ENCODE results near the gene ADAMTS9.

The ADAMTS9 gene

DNA sequence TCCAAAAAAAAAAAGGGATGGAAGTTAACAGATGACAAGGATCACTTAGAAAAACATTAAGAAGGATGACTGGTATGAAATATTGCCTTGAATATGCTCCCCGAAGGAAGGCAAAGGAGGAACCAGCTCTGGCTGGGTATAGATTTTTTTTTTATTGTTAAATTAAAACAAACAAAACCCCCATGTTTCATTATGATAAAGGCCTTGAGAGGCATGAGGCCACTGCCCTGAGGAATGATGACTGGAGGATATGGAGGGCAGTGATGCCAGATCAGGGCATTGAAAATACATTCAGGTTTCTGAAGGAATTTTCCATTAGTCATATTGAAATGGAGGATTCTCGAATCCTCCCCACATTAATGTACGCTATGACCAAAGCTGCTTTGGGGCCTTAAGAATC is 120.9 kb downstream of the ADAMTS9 start:
- H3K36me3 ChIP-seq (replicated peaks), result no peaks in the 10 kb centered on the region
- in situ Hi-C loops (cut with HindIII; ENCODE audit: low pct_ligation_motif_present, low sequenced_read_pairs), result no loop called here
- H3K27ac ChIP-seq, result no peak overlapping the region
- TF ChIP-seq CTCF (IDR thresholded peaks at IDR 0.05; ENCODE audit: low read depth, low read length, missing control alignments), result no peak
- no peak overlapping the region for H3K4me3 ChIP-seq (ENCODE audit: low read depth, low read length)
- DNase-seq, result no peak
- no peaks in the 10 kb centered on the region for H3K27me3 ChIP-seq (replicated peaks)

DNA sequence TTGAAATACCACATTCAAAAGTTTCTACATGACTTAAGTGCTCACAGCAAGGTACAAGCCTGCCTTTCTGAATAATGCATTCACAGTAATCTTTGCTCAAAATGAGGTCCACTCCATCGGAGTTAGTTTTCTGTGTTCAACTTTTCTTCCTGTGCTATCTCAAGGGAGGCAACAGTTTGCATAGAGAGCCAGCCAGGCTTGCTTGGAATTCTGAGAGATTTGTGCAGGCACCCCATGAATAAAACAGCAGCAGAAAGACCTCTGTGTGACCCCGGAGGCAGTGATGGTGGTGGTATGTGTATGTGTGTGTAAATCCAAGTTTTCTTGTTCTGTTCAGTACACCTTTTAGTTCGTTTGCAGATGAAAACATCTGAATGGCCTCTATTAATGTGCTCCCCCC is 124.0 kb downstream of the ADAMTS9 start:
- no peak for DNase-seq
- Histone ChIP-seq H3K36me3 (replicated peaks) (no peaks in the 10 kb centered on the region), H3K27me3 (replicated peaks) (no peaks in the 10 kb centered on the region), H3K27ac (no peak overlapping the region), H3K4me3 (ENCODE audit: low read depth, low read length) (no peak overlapping the region)
- in situ Hi-C loops (cut with HindIII; ENCODE audit: low pct_ligation_motif_present, low sequenced_read_pairs), result no loop called here
- TF ChIP-seq CTCF (IDR thresholded peaks at IDR 0.05; ENCODE audit: low read depth, low read length, missing control alignments), result no peak

- DNase-seq, result no peak
- Histone ChIP-seq H3K27me3 (replicated peaks) (no peaks in the 10 kb centered on the region), H3K36me3 (replicated peaks) (no peaks in the 10 kb centered on the region), H3K27ac (no peak overlapping the region), H3K4me3 (ENCODE audit: low read depth, low read length) (no peak overlapping the region)
- no peak for TF ChIP-seq CTCF (IDR thresholded peaks at IDR 0.05; ENCODE audit: low read depth, low read length, missing control alignments)
- in situ Hi-C loops (cut with HindIII; ENCODE audit: low pct_ligation_motif_present, low sequenced_read_pairs), result no loop called here
These were observed 125.9 kb downstream of the ADAMTS9 start for GRCh38 chr3:64561868-64562267.

DNA sequence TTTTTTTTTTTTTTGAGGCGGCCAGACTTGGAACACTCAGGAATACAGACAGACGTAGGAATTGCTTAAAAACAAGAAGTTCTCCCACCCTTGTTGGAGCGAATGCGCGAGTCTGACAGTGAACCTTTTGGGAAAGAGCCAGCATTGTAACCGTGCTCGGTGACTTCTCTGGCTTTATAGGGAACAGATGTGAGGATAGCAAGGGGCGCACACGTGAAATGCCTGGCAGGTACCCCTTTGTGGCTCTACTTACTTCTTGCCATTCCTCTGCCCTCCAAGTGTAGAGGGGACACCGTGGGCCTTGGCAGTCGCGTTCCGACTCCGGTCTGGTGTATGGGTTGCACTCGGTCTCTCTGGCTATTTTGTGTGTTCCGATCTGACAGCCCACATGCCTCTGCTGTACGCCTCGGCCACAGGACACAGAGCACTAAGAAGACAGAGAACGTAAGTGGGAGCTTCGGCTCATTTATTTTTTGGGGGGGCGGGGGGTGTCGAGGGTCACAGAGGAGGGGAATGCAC is 126.4 kb downstream of the ADAMTS9 start:
- no peaks in the 10 kb centered on the region for H3K36me3 ChIP-seq (replicated peaks)
- H3K27me3 ChIP-seq (replicated peaks), result no peaks in the 10 kb centered on the region
- H3K27ac ChIP-seq, result no peak overlapping the region
- in situ Hi-C loops (cut with HindIII; ENCODE audit: low pct_ligation_motif_present, low sequenced_read_pairs), result no loop called here
- H3K4me3 ChIP-seq (ENCODE audit: low read depth, low read length), result no peak overlapping the region
- no peak for TF ChIP-seq CTCF (IDR thresholded peaks at IDR 0.05; ENCODE audit: low read depth, low read length, missing control alignments)
- no peak for DNase-seq

DNA sequence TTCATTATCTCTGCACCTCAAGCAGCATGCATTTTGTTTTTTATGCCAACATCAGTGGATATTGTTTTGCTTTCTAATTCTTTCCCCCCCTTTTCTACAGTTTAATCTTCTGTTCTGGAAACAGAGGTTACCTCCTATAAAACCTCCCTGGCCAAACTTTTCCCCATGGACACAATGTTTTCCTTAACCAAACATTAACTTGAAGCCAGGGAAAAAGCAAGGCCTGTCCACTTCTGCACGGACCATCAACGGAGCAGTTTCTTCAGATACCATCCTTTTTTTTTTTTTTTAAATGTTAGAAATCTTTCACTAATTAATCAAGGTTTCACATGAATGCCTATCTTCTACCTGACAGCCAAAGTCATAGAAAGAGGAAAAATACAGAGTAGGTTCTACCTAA is 127.0 kb downstream of the ADAMTS9 start:
- no peaks in the 10 kb centered on the region for H3K36me3 ChIP-seq (replicated peaks)
- H3K4me3 ChIP-seq (ENCODE audit: low read depth, low read length), result no peak overlapping the region
- TF ChIP-seq CTCF (IDR thresholded peaks at IDR 0.05; ENCODE audit: low read depth, low read length, missing control alignments), result no peak
- H3K27ac ChIP-seq, result no peak overlapping the region
- no peak for DNase-seq
- no peaks in the 10 kb centered on the region for H3K27me3 ChIP-seq (replicated peaks)
- in situ Hi-C loops (cut with HindIII; ENCODE audit: low pct_ligation_motif_present, low sequenced_read_pairs), result no loop called here

DNA sequence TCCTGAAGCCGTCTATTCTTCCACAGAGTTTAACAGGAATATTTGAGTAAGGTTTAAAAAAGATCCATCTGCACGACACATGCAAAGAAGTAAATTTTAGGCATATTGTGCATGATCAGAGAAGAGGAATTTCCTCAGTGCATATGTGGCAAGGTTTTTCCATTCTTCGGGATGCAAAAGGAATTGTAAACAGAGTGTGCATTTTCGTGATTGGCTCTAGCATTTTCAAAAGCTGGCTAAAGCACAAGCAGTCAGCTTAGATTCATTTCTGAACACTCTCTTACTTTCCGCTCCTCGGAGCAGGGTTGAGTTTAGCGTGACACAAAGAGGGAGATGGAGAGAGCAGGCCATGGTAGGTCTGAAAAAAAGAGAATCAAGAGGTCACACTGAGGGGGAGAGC is 128.2 kb downstream of the ADAMTS9 start:
- in situ Hi-C loops (cut with HindIII; ENCODE audit: low pct_ligation_motif_present, low sequenced_read_pairs), result no loop called here
- TF ChIP-seq CTCF (IDR thresholded peaks at IDR 0.05; ENCODE audit: low read depth, low read length, missing control alignments), result no peak
- Histone ChIP-seq H3K36me3 (replicated peaks) (no peaks in the 10 kb centered on the region), H3K27ac (no peak overlapping the region), H3K27me3 (replicated peaks) (no peaks in the 10 kb centered on the region), H3K4me3 (ENCODE audit: low read depth, low read length) (no peak overlapping the region)
- DNase-seq, result no peak

Measured in brain microvascular endothelial cell (primary cell).